Panc1 (cell line): ENCODE results near the gene ORAI1. TPM values are rescaled to one million over a fixed set of nuclear protein-coding genes. Genes with fewer than 3 reads are reported as not detected.
A peak's percentile ranks its signal among the peaks of the same experiment; 100 is the strongest.
"Not testable (repeated sequence)": the region's sequence is repeated elsewhere in the genome, so short reads cannot be mapped to it uniquely, and the experiment has no call there.

Experiments
- ATAC-seq: fragments of 200-7000 bp; cut with Tn5 transposase; 2 replicates; pipeline ENCODE4 v1.9.1; 2020; ENCODE audit warnings: mild to moderate bottlenecking, moderate library complexity
- BruUV-seq: library from RNA; stranded (reverse); fragments of 400-500 nt; replicated peaks from 2 replicates; lab custom pipeline; 2021; lab: Mats Ljungman, UMichigan
- CTCF ChIA-PET: fragments of 300-600 bp; sonication (Branson Sonifier 250); formaldehyde crosslinking; loops from one replicate; lab custom pipeline; 2022; ENCODE audit warnings: antibody characterized with exemption; lab: Charles Lee
- POLR2A ChIA-PET: fragments of 300-600 bp; sonication (Branson Sonifier 250); formaldehyde crosslinking; loops from one replicate; lab custom pipeline; 2022; ENCODE audit warnings: antibody characterized with exemption; lab: Charles Lee
- DNase-seq: peaks from one replicate; pipeline ENCODE4 v3.0.0-alpha.2; 2010; ENCODE audit warnings: low read depth, low spot score
- H3K27ac ChIP-seq: 2 replicates; pipeline ENCODE4 v1.5.1; 2011; ENCODE audit warnings: mild to moderate bottlenecking, low read length, inconsistent platforms
- H3K27me3 ChIP-seq: fragments of 200-500 bp; sonication (Bioruptor generic); 2 replicates; pipeline ENCODE4 v1.6.0; 2014; ENCODE audit warnings: low read length, inconsistent platforms; ENCODE audit not compliant: control insufficient read depth, insufficient read depth
- H3K36me3 ChIP-seq: fragments of 200-500 bp; sonication (Bioruptor generic); 2 replicates; pipeline ENCODE4 v1.5.1; 2014; ENCODE audit warnings: inconsistent platforms, mild to moderate bottlenecking, low read length, moderate library complexity; ENCODE audit not compliant: control insufficient read depth, insufficient read depth
- H3K4me1 ChIP-seq: 2 replicates; pipeline ENCODE4 v1.5.1; 2011; ENCODE audit warnings: inconsistent platforms, mild to moderate bottlenecking, low read length, moderate library complexity; ENCODE audit not compliant: control insufficient read depth, insufficient read depth
- H3K4me3 ChIP-seq, 2 experiments: 2 replicates each; pipeline ENCODE4 v1.5.1; 2011 to 2012; ENCODE audit warnings: low read depth in 2 of 2, low read length in 2 of 2, mild to moderate bottlenecking in 2 of 2, inconsistent platforms in 1 of 2, moderate library complexity in 1 of 2
- H3K9me3 ChIP-seq: fragments of 200-500 bp; sonication (Bioruptor generic); 2 replicates; pipeline ENCODE4 v1.5.1; 2014; ENCODE audit warnings: low read depth, mild to moderate bottlenecking, inconsistent platforms, low read length, moderate library complexity; ENCODE audit not compliant: control insufficient read depth, insufficient read depth
- POLR2AphosphoS5 ChIP-seq: IDR thresholded peaks from 2 replicates; pipeline ENCODE4 v1.6.1; 2012; ENCODE audit warnings: mild to moderate bottlenecking, low read depth, low read length, moderate library complexity
- SIN3A ChIP-seq: IDR thresholded peaks from 2 replicates; pipeline ENCODE4 v1.6.1; 2012; ENCODE audit warnings: low read depth, mild to moderate bottlenecking, low read length, moderate library complexity, borderline replicate concordance; ENCODE audit not compliant: insufficient read depth
- TCF7L2 ChIP-seq: IDR thresholded peaks from 2 replicates; pipeline ENCODE4 v1.6.1; 2011; ENCODE audit warnings: mild to moderate bottlenecking, low read depth, low read length, inconsistent platforms
- in situ Hi-C: cut with HindIII; loops from 2 replicates; pipeline ENCODE4 v1.10.0; 2016; ENCODE audit warnings: low sequenced_read_pairs, low pct_unique_long_range_greater_than_20kb
- intact Hi-C: fragments of 100-400 bp; cut with micrococcal nuclease; formaldehyde crosslinking; loops from one replicate; pipeline ENCODE4 v1.10.0; 2022; ENCODE audit not compliant: unreplicated experiment
- total RNA-seq: library from RNA; stranded (reverse); gene quantifications from one replicate; pipeline ENCODE4 v1.2.1, GENCODE V29; 2021; ENCODE audit not compliant: unreplicated experiment
- TF ChIP-seq, protein P1 (sequence below), 2 experiments: IDR thresholded peaks; 2 replicates each; pipeline ENCODE4 v1.6.1; 2011 to 2012; ENCODE audit warnings: low read depth in 2 of 2, control low read depth in 1 of 2, low read length in 1 of 2, mild to moderate bottlenecking in 1 of 2, moderate library complexity in 1 of 2; ENCODE audit not compliant: insufficient read depth in 1 of 2

Gene ORAI1
- total RNA-seq, 1 experiment from 2014 or later = 36.7 TPM

DNA sequence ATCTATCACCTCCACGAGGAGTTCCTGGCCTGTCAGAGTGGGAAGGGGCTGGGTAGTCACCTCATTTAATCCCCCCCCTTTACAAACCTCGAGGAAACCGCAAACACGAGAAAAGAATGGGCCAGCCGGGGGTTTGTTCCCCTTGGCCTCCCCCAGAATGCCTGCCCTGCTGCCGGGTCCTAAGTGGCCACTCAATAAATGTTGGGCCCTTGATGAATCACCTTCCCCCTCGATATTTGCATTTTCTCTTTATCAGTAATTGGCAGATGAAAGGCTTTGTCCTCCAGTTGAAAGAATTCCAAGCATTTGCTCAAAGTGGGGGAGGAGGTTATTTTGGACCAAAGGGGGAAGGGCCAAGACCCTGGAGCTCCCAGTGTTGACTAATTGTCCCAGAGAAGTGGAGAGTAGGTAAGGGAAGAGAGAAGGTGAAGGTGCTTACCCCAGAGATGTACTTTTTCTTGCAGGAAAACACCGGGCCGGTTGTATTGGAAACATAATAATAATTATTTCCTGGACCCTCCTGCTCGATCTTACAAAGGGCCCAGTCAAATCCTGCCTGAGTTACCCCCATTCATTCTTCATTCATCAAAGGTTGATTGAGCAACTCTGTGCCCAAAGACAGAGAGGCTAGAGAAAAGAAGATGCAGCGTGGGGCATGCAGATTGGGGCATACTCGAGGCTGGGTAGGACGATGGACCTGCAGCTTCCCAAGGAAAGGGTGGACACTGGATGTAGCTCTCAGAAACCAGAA lies 43.6 kb upstream of the ORAI1 start:
- TF ChIP-seq POLR2AphosphoS5 (no peak), SIN3A (no peak), TCF7L2 (no peak)
- TF ChIP-seq, protein P1, sequence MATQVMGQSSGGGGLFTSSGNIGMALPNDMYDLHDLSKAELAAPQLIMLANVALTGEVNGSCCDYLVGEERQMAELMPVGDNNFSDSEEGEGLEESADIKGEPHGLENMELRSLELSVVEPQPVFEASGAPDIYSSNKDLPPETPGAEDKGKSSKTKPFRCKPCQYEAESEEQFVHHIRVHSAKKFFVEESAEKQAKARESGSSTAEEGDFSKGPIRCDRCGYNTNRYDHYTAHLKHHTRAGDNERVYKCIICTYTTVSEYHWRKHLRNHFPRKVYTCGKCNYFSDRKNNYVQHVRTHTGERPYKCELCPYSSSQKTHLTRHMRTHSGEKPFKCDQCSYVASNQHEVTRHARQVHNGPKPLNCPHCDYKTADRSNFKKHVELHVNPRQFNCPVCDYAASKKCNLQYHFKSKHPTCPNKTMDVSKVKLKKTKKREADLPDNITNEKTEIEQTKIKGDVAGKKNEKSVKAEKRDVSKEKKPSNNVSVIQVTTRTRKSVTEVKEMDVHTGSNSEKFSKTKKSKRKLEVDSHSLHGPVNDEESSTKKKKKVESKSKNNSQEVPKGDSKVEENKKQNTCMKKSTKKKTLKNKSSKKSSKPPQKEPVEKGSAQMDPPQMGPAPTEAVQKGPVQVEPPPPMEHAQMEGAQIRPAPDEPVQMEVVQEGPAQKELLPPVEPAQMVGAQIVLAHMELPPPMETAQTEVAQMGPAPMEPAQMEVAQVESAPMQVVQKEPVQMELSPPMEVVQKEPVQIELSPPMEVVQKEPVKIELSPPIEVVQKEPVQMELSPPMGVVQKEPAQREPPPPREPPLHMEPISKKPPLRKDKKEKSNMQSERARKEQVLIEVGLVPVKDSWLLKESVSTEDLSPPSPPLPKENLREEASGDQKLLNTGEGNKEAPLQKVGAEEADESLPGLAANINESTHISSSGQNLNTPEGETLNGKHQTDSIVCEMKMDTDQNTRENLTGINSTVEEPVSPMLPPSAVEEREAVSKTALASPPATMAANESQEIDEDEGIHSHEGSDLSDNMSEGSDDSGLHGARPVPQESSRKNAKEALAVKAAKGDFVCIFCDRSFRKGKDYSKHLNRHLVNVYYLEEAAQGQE (IDR thresholded peaks at IDR 0.05; ENCODE audit: insufficient read depth in 1 of 2, low read depth in 2 of 2, low read length in 1 of 2) = no peak
- TSS peak; percentile 91 for BruUV-seq
- ATAC-seq (no peak), DNase-seq (no peak)
- in situ Hi-C loops (no loop called here), intact Hi-C loops (no loop called here)
- Histone ChIP-seq H3K9me3 (no peaks in the 10 kb centered on the region), H3K27ac (no peak overlapping the region), H3K27me3 (no peaks in the 10 kb centered on the region), H3K36me3 (no peaks in the 10 kb centered on the region), H3K4me3 (no peak overlapping the region; a peak in 1 of 4 replicates), H3K4me1 (peaks cover 18% of the 10 kb centered on the region)
- CTCF ChIA-PET = no interaction called here
- POLR2A ChIA-PET = no interaction called here

DNA sequence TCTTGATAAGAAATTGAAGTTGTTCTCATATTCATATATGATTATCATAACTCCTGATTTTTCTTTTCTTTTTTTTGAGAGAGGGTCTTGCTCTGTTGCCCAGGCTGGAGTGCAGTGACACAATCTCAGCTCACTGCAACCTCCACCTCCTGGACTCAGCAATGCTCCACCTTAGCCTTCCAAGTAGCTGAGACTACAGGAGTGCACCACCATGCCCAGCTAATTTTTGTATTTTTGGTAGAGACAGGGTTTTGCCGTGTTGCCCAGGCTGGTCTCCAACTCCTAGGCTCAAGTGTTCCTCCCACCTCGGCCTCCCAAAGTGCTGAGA lies 43.0 kb upstream of the ORAI1 start:
- H3K9me3 ChIP-seq, ATAC-seq, POLR2A ChIA-PET, H3K27me3 ChIP-seq, BruUV-seq, CTCF ChIA-PET, H3K27ac ChIP-seq, H3K36me3 ChIP-seq, DNase-seq, intact Hi-C loops, H3K4me3 ChIP-seq, in situ Hi-C loops: not testable (repeated sequence)
- H3K4me1 ChIP-seq = peaks cover 18% of the 10 kb centered on the region

DNA sequence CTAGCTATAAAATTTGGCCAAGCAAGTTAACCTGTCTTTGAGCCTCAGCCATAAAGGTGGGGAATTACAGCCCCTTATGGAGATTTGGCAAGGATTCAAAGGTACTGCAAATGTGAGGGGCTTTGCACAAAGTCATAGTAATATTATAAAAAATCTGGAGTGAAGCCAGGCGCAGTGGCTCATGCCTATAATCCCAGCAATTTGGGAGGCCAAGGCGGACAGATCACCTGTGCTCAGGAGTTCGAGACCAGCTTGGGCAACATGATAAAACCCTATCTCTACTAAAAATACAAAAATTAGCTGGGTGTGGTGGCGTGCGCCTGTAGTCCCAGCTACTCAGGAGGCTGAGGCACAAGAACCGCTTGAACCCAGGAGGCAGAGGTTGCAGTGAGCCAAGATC lies 41.4 kb upstream of the ORAI1 start:
- H3K36me3 ChIP-seq, H3K9me3 ChIP-seq, intact Hi-C loops, in situ Hi-C loops, ATAC-seq, H3K27me3 ChIP-seq, H3K27ac ChIP-seq, CTCF ChIA-PET, POLR2A ChIA-PET, DNase-seq, H3K4me3 ChIP-seq, BruUV-seq: not testable (repeated sequence)
- H3K4me1 ChIP-seq = peaks cover 18% of the 10 kb centered on the region
